H54 (cell line): Measurements from ENCODE around the gene PHKB.
A peak's percentile ranks its signal among the peaks of the same experiment; 100 is the strongest.

Experiments used
- DNase-seq: peaks from one replicate; pipeline ENCODE4 v3.0.0; 2011; ENCODE audit warnings: low spot score, mixed read lengths; ENCODE audit not compliant: insufficient read length
- FAIRE-seq: peaks from 3 replicates; lab custom pipeline; 2011; peaks lifted over from hg19 to GRCh38; lab: Jason Lieb, UNC
- POLR2A ChIP-seq: IDR thresholded peaks from 2 replicates; pipeline ENCODE4 v1.6.1; 2011; ENCODE audit warnings: low read depth, mild to moderate bottlenecking, low read length

PHKB gene

DNA sequence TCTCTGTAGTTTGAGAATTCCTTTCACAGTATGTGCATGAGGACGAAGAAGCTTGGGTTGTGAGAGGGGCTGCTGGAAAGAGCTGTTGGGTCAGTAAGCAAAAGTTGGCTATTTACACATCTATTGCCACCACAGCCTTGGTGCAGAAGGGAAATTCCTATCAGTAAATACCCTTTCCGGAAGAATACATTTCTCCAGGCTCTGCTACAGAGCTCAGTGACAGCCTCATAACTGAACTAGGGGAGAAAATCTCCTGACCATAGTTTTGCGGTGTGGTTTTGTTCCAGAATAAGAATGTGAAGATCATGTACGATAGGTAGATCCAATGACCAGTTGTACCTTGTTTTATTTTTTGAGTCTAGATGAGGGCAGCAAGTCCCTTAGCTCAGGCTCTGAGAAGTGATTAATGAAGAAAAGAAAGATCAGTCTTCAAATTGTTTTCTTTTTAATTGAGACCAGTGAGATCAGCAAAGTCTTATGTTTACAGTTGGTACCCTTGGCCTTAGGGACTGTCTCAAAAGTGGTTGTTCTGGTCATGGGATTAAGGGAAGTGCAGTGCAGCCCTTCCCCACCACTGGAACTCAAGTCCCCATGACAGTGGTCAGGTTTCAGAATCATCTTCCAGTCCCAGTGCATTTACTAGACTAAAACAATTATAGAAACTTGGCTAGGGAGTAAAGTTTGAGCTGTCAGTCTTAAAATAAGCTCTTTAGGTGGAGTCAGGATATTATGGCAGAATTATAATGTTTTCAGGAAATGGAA lies 123.5 kb downstream of the PHKB start:
- FAIRE-seq (peak; percentile 64), DNase-seq (no peak)
- no peak for TF ChIP-seq POLR2A

DNA sequence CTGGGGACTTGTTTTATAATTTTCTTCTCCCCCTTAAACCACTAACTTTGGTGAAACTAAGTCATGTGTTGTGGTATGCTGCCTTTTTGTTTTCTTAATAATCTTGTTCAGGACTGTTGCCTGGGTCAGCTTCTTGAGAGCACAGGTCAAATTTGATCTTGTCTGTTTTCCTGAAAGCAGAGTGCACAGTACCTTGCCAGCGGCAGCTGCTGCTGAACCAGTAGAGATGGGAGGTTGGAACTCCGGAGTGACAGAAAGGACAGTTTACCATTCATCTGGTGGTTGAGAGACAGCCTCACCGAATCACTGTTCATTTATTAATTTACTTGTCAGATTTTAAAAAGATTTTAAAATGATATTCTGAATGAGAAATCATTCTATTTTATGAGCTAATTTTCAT lies 125.0 kb downstream of the PHKB start:
- FAIRE-seq (peak; percentile 23), DNase-seq (no peak)
- no peak for TF ChIP-seq POLR2A

DNA sequence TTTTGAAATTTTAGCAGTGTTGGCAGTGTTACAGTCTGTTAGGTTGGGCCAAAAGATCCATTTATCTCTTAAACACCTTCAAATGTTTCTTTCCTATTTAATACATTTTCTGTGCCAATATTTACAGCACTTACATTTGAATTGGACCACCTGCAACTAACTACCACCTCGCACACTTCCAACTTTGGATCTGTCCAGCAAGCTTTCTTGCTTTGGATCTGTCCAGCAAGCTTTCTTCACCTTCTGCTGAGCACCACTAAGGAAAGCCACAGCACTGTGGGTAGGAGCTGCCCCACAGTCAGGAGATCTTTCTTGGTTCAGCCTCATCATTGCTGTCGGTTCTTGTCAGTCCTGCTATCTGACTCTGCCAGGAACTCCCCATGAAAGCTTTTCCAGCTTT lies 129.3 kb downstream of the PHKB start:
- no peak for TF ChIP-seq POLR2A
- no peak for DNase-seq
- FAIRE-seq: no peak

DNA sequence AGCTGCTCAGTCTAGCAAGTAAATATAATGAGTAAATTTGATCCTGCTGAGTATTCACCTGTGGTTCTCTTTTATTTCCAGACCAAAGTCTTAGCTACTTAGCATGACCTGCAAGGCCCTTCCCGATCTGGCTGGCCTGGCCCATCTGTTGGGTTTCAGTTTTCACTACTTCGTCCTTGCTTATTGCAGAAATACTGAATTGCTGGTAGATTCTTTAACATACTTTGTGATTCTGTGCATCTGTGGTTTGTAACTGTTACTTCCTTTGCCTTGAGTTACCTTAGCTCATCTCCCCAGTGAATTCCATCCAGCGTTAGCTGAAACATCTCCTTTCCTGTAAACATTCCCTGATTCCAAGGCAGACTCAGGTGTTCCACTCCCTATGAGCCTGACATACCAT lies 131.1 kb downstream of the PHKB start:
- DNase-seq (no peak), FAIRE-seq (no peak)
- TF ChIP-seq POLR2A: no peak

- no peak for TF ChIP-seq POLR2A
- DNase-seq (no peak), FAIRE-seq (no peak)
Observed at GRCh38 chr16:47599512-47599911, 138.4 kb downstream of the PHKB start.

DNA sequence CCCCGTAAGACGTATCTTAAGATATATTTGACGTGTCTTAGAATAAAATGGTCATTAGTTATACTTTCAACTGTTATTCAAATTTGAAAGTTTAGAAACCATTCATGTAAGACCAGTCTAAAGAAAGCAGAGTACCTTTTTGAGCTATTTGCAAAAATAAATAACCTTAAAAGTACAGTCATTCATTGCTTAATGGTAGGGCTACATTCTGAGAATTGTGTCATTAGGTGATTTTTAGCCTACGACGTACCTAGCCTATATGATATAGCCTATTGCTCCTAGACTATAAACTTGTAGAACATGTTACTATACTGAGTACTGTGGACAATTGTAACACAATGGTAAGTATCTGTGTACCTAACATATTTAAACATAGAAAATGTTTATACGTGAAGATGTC lies 139.2 kb downstream of the PHKB start:
- FAIRE-seq: peak; percentile 20
- no peak for TF ChIP-seq POLR2A

GRCh38 chr16:47604306-47604705 lies 143.2 kb downstream of the PHKB start:
- FAIRE-seq: no peak
- DNase-seq: no peak
- no peak for TF ChIP-seq POLR2A

More for the DNA sequence above, 139.2 kb downstream of the PHKB start:
- no peak for DNase-seq

DNA sequence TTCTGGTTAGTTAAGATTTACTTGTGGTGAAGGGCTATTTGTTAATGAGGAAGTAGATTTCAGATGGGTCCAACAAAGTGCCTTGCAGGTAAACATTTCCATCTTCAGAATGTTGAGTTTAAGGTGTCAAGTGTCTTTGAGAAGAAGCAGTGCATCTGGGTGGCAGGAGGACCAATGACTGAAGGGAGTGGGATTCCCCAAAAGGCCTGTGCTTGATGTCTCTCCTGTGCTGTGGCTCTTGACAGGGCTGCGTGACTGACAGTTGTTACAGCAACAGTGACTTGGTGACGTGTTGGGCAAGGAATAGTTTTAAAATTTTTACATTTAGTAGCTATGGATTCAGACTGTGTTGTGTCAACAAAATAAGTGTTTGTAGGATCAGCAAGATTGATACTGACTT lies 149.9 kb downstream of the PHKB start:
- DNase-seq (no peak), FAIRE-seq (no peak)
- TF ChIP-seq POLR2A: no peak

GRCh38 chr16:47611848-47612493 lies 150.8 kb downstream of the PHKB start:
- DNase-seq (no peak), FAIRE-seq (peak; percentile 53)
- TF ChIP-seq POLR2A: no peak

GRCh38 chr16:47612711-47613110 lies 151.6 kb downstream of the PHKB start:
- no peak for TF ChIP-seq POLR2A
- DNase-seq (no peak), FAIRE-seq (no peak)

DNA sequence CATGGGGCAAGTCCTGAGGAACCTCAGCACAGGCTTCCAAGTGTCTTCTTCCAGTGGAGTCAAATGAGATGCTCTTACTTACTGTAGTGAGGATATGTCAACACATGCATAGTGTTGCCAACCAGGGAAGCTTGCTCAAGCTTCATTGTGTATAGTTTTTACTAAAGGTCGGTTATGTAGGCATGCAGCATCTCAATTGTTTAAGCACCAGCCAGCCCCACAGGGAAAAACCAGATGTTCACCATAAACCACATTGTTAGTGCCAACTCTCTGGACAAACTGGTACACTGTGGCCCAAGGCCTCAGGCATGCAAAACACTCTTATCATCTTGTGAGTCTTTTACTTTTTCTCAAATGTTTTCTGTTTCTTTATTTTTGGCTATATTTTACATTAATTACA lies 152.1 kb downstream of the PHKB start:
- TF ChIP-seq POLR2A: no peak
- FAIRE-seq (no peak), DNase-seq (no peak)

GRCh38 chr16:47617732-47618131 lies 156.6 kb downstream of the PHKB start:
- FAIRE-seq (no peak), DNase-seq (no peak)
- TF ChIP-seq POLR2A: no peak

DNA sequence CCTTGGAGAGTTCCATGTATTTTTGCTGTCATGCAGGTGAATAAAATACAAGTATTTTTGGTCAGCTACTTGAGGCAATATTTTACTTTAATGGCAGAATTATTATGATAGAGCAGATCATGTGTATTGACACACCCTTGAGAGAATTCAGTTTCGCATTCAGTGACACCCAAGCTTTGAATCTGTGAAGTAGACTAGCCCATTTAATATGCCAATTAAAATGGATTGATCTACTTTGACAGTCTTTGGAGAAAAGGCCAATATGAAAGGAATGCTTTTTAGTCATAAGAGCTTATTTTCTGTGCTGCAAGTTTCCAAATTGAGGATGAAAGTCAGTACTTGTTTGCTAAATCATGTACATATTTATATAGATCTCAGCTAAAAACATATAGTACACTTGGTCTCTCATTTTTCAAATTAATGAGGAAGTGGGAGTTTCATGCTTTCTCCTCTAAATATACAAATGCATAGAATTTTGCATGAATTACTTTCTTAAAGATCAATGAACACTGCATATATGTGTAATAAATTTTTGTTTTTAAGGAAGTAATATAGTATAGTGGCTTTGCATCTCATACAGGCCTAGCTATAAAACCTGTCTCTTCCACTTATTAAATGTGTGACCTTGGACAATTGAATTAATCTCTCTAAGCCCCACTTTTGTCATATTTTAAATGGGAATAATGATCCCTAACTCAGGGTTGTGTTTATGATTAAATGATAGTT lies 161.5 kb downstream of the PHKB start:
- TF ChIP-seq POLR2A: no peak
- DNase-seq (no peak), FAIRE-seq (no peak)

DNA sequence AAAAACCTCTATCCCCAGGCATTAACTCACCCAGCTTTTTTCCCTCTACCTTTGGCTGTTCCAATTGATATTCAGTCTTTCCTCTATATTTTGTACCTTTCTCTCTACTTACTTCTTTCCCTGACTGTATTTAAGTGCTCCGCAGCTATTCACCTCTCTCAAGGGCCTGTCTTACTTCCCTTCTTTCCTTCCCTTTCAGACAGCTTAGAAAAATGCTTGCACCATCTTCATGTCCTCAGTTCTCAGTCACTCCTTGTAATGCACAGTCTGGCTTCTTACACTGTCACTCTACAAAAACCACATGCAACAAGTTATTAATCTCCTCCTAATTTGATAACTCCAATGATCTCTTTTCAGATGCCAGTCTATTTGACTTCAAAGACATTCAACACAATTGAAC lies 163.4 kb downstream of the PHKB start:
- no peak for TF ChIP-seq POLR2A
- FAIRE-seq (no peak), DNase-seq (no peak)
